HG03064 (cell line): ENCODE results near the gene NRIP1.

Source experiments
- ATAC-seq: cut with Tn5 transposase; IDR thresholded peaks from one replicate; pipeline ENCODE4 v1.9.1; 2021; ENCODE audit warnings: low read depth; ENCODE audit not compliant: unreplicated experiment

The NRIP1 gene

DNA sequence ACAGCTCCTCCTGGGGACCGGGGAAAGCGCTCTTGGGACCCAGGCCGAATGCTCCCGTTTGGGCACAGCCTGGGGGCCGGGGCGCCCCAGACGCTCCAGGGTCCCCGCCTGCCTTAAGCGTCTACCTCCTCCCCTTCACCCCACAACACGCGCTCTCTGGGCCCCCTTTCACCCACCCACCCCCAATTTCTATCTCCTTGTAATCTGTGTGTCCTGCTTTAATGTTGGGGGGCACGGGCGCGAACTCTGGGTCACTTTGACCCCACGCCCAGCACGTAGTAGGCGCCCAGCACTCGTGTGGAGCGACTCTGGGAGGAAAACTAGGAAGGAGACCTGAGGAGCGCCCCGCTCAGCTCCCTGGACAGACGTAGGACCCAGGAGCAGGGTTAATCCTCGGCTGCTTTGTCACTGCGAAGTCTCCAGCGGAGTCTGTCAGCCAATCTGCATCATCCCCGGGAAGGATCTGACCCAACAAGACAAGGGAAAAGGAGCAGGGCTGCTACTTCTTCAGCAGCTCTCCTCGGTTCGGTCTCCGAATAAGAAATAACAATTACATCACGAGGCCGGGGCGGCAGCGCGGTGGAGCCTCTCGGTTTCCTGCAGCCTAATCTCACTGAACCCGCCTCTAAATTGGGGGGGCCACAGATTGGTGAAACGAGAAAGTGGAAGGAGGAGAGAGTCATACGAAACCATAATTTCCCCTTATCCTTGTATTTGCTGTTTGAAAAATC is 757 bp upstream of the NRIP1 start:
- ATAC-seq: peak; percentile 3

DNA sequence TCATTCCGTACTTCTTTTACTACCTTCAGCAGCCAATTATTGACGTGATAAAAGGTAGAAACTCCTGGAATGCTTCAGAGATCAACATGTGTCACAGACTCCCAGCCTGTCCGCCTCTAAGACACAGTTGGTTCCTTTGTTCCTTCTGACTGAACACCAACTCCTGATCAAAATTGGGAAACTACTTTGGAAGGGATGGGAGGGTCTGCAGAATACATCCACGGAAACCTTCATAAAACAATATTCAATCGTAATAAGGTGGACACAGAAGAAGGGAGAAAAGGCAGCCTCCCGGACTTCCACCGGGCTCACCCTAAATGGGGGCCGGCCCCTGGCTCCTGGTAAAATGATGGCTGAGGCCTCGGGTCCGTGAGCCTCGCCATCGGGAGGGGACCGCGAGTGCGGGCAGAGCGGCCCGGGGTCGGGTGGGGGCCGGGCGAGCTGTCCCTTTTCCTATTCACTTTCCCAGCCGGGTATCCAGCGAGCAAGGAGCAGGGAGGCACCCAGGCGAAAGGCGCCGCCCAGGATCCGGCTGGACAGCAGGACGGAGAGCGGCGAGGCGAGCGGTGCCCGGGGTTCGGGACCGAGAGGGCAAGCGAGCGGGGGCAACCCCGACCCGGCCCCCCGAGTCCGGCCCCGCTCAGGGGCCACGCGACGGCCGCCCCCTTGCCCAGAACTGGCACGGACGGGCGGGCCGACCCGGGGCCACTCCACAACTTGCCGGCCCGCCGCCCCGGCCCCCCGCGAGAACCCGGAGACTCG is 805 bp downstream of the NRIP1 start:
- ATAC-seq: peak; percentile 5

- ATAC-seq: no peak
These were observed 1.6 kb downstream of the NRIP1 start for GRCh38 chr21:15063081-15063813.

DNA sequence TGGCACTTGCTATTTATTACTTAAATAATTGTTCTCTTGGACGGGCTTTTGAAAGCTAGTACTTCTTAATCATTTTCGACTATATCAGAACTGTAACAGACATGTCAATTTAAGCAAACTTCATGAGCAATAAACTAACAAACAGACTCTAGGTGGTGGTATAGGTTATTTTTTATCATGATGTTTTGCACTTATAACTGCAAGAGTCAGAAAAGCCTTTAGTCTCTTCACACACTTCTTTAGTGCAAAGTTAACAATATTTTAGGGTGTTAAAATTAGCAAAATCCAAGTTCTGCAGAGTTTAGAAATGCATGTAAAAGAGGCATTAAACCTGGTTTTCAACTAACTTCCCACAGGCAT is 2.2 kb downstream of the NRIP1 start:
- ATAC-seq: no peak

GRCh38 chr21:15061747-15062605 is 2.8 kb downstream of the NRIP1 start:
- ATAC-seq: no peak

DNA sequence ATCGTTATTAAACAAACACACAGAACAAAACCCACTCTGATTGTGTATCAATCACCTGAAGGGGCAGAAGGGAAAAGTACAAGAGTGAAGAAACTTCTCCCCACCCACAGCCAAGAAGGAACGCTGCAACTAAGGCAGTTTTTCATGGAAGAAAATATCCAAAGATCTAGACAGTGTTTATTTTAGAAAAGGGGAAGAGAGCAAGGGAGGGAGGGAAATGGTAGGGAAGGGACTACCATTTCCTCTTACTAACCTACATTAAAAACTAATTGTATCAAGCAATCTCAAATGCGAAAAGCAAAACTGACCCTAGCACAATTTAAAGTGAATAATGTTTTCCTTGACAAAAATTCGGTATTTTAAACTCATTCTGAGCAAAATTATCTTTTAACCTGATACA is 3.5 kb downstream of the NRIP1 start:
- no peak for ATAC-seq

DNA sequence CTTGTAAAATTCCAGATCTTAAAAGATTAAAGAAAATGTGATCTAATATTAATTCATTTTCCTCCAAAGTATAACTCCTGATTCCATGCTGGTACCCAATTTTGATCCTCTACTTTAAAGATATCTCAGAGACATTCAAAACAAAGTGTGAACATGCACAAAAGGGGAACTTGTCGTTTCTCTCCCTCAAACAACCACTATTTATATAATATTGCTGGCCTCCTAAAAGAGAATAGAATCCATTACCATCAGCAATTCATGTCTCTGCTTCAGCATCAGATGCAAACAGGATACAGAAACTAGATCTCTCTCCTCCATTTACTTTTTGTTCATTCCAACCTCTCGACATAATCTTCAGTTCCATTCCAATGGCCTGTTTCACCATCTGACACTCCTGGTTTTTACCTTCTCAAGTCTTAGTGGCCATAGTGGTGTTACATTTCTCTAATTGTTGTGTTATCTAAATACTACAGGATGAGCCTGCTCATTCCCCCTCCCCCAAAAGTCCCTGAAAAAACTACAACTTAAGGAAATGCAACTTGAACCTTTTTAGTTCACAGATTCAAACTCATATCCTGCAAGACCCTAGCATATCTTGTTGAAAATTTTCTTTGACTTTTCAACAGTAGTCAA is 4.1 kb downstream of the NRIP1 start:
- ATAC-seq: no peak

- no peak for ATAC-seq
These were observed 5.4 kb downstream of the NRIP1 start for GRCh38 chr21:15059397-15059796.

GRCh38 chr21:15058854-15059263 is 5.9 kb downstream of the NRIP1 start:
- no peak for ATAC-seq

DNA sequence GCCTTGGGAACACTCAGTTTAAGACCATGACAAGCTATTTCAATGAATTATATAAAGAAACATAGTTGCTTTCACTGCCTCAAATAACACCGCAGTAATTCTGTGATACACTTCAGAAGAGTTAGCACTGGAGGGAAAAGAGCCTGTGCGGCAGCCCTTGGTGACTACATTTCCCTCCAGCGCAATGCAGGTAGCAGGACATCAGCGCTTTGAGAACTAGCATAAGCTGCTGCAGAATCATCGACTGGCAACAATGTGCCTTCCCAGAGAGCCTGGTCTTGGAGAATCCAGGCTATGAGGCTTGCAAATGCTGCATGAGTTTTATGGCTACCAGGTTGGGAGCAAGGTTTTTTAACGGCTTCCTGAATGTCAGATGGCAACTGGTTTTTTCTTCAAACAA is 7.5 kb downstream of the NRIP1 start:
- no peak for ATAC-seq

DNA sequence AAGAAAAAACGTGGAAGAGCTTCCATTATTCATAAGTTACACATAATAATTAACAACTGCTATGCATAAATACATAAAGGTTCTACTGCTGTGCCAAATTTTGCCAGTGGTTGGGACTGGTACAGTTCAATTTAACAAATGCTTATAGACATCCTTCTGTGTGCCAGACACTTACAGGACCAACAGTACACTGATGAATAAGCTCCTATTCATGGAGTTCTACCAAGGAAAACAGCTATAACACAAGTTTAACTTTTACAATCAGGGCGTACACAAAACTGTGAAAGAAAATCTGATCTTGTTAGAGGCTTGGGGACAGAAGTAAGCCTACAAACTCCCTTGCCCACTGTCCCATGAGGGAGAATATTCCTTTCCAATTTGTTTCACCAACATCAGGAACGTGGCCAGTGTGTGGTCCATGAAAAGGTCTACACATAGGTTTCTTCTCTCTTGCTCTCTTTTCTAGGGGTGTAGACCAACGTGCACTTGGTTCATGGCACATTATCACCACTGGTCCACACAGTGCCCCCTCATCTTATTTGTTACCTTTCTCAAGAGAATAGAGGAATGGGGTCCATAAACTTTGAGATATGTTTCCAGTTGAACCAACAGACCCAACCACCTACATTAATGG is 10.1 kb downstream of the NRIP1 start:
- ATAC-seq: no peak

DNA sequence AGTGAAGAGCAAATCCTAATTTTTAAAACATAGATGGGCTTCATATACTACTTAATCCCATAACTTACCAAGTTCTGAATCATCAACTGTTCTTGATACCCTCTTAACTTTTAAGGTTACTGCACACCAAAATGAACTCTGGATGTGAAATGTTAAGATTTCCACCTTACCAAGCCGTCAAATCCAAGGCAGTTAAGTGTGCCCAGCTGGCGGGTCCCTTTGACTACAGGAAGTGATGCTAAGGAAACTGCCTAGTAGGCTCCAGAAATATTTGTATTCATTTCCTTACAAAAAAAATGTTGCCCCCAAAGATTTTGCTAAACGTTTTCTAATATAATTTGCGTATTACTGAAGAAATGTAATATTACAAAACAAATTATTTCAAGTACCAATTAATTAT is 10.7 kb downstream of the NRIP1 start:
- no peak for ATAC-seq

DNA sequence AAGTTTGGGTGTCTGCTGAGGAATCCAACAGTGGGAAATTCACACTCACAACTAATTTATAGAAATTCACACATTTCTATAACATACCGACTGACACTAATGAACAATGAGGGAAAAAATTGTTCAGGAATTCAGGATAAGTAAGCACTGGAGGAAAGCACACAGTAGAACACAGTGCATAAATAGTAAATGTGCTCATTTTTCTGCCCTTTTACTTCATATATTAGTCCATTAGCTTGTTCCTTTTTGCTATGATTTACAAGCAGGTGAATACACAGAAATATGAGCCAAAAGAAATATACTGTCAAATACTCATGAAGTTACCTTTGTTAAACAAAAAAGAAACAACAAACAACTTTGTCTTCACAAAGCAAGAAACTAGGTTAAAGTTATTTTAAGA is 11.3 kb downstream of the NRIP1 start:
- ATAC-seq: no peak

DNA sequence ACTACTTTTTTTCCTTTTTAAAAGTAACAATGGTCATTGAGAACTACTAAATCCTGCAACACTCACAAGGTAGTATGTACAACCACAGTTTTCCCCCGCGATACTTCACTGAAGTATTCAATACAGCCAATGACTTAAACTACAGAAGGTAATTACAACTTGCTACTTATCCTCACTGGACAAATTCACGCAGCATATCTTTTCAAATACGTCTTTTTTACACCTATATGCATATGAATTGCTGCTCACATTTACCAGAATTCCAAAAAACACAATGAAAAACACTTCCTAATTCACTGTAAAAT is 12.4 kb downstream of the NRIP1 start:
- ATAC-seq: peak; percentile 18

- ATAC-seq: peak; percentile 61
These were observed 12.9 kb downstream of the NRIP1 start for GRCh38 chr21:15051644-15052458.

- no peak for ATAC-seq
These were observed 14.0 kb downstream of the NRIP1 start for GRCh38 chr21:15050568-15051377.

GRCh38 chr21:15045017-15045416 is 19.8 kb downstream of the NRIP1 start:
- ATAC-seq: no peak

DNA sequence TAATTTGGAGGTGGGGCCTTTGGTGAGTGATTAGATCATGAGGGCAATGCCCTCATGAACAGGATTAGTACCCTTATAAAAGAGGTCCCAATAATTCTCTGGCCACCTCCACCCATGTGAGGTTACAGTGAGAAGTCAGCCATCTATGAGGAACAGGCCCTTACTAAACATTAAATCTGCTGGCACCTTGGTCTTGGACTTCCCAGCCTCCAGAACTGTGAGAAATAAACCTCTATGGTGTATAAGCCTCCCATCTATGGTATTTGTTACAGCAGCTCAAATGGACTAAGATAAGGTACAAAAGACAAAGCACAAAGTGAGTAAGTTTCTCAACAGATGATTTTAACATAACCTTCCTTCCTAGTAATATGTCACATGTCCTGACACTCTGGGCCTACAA is 22.3 kb downstream of the NRIP1 start:
- ATAC-seq: no peak
